ENCODE results near the gene C6orf141.

Gene C6orf141

GRCh38 chr6:49540614-49541013 is 9.9 kb upstream of the C6orf141 start:
- DNase-seq, result no peak

- DNase-seq, result no peak
Measured at GRCh38 chr6:49541210-49541724, 9.2 kb upstream of the C6orf141 start.

- DNase-seq, result no peak
Measured at GRCh38 chr6:49541936-49542335, 8.5 kb upstream of the C6orf141 start.

- no peak for DNase-seq
Measured at GRCh38 chr6:49543087-49543858, 7.2 kb upstream of the C6orf141 start.

GRCh38 chr6:49546331-49546730 is 4.1 kb upstream of the C6orf141 start:
- DNase-seq, result no peak

- DNase-seq, result no peak
Measured at GRCh38 chr6:49548613-49549304, 1.7 kb upstream of the C6orf141 start.

GRCh38 chr6:49549691-49550491 is 577 bp upstream of the C6orf141 start:
- no peak for DNase-seq

GRCh38 chr6:49551078-49551865 is 804 bp downstream of the C6orf141 start:
- DNase-seq, result no peak

GRCh38 chr6:49551866-49552129 is 1.3 kb downstream of the C6orf141 start:
- no peak for DNase-seq

- no peak for DNase-seq
Measured at GRCh38 chr6:49552596-49552995, 2.1 kb downstream of the C6orf141 start.

- no peak for DNase-seq
Measured at GRCh38 chr6:49553384-49553783, 2.9 kb downstream of the C6orf141 start.

GRCh38 chr6:49555951-49556350 is 5.5 kb downstream of the C6orf141 start:
- DNase-seq, result no peak

GRCh38 chr6:49556429-49556837 is 6.0 kb downstream of the C6orf141 start:
- no peak for DNase-seq

- no peak for DNase-seq
Measured at GRCh38 chr6:49557177-49557576, 6.7 kb downstream of the C6orf141 start.

GRCh38 chr6:49558238-49558637 is 7.8 kb downstream of the C6orf141 start:
- no peak for DNase-seq

GRCh38 chr6:49563006-49563886 is 12.8 kb downstream of the C6orf141 start:
- DNase-seq, result no peak

- no peak for DNase-seq
Measured at GRCh38 chr6:49564552-49564951, 14.1 kb downstream of the C6orf141 start.

GRCh38 chr6:49565261-49565660 is 14.8 kb downstream of the C6orf141 start:
- DNase-seq, result no peak

GRCh38 chr6:49565855-49566254 is 15.4 kb downstream of the C6orf141 start:
- DNase-seq, result no peak

GRCh38 chr6:49570474-49571079 is 20.1 kb downstream of the C6orf141 start:
- no peak for DNase-seq

GRCh38 chr6:49576618-49577017 is 26.1 kb downstream of the C6orf141 start:
- no peak for DNase-seq
